HS-5 (cell line): ENCODE results near the gene COMTD1.
"Not testable (repeated sequence)": the region's sequence is repeated elsewhere in the genome, so short reads cannot be mapped to it uniquely, and the experiment has no call there.

Source experiments
- DNase-seq: peaks from one replicate; pipeline ENCODE4 v3.0.0-alpha.2; 2012; ENCODE audit warnings: low read depth

Gene COMTD1

DNA sequence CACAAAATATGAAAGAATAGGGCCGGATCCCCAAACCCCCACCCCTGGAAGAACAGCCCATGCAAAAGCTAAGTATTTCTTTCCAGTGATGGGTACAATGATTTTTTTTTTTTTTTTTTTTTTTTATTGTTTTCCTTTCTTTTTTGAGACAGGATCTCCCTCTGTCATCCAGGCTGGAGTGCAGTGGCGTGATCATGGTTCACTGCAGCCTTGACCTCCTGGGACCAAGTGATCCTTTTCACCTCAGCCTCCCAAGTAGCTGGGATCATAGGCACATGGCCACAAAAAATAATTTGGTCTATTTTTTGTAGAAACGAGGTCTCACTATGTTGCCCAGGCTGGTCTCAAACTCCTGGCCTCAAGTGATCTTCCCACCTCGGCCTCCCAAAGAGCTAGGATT lies 41.1 kb downstream of the COMTD1 start:
- DNase-seq = not testable (repeated sequence)

DNA sequence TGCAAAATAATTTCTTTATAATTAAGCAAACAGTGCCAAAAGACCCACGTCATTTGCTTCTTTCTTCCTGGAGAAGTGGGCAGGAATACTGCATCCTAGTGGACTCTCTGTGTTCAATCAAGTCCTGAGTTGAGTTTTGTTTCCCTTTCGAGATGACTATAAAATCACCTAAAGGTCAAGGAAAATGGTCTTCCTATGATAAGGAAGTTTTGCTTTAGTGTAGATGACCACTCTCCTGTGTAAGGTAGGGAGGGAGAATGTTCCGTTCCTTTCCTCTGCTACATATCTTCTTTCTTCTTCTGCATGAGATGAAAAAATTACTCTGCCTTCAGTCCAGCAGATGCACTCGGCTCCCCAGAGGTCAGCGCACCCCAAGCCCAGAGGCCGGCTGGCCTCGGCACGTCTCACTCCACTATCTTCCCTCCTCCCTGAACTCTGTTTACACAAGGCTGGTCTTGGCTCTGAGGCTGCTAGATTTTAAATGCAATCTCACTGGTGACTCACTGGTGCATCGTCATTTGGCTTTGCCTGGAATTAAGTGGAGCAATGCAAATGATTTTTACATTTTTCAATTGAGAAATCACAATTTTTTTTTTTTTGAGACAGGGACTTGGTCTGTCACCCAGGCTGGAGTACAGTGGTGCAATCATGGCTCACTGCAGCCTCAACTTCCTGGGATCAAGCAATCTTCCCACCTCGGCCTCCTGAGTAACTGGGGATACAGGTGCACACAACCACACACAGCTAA lies 43.8 kb downstream of the COMTD1 start:
- DNase-seq = peak; percentile 89

- no peak for DNase-seq
These were observed 46.3 kb downstream of the COMTD1 start for GRCh38 chr10:75189266-75190096.

DNA sequence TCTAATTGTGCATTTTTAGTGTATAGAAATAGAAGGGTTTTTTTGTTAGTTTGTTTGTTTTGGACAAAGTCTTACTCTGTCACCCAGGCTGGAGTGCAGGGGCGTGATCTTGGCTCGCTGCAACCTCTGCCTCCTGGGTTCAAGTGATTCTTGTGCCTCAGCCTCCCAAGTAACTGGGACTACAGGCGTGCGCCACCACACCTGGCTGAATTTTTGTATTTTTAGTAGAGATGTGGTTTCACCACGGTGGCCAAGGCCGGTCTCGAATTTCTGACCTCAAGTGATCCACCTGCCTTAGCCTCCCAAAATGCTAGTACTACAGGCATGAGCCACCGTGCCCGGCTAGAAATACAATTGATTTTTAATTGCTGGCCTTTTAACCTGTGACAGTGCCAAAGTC lies 47.2 kb downstream of the COMTD1 start:
- not testable (repeated sequence) for DNase-seq

GRCh38 chr10:75187961-75188426 lies 47.8 kb downstream of the COMTD1 start:
- peak; percentile 36 for DNase-seq

GRCh38 chr10:75186310-75186709 lies 49.4 kb downstream of the COMTD1 start:
- no peak for DNase-seq
